ENCODE results near the gene LIME1.

- TF ChIP-seq SPI1 (IDR thresholded peaks at IDR 0.05; ENCODE audit: low read depth, low read length) (no peak), POLR2AphosphoS5 (IDR thresholded peaks at IDR 0.05; ENCODE audit: low read depth, low read length) (no peak), POLR2A (IDR thresholded peaks at IDR 0.05; ENCODE audit: low read depth, low read length) (no peak), POU2F2 (IDR thresholded peaks at IDR 0.05; ENCODE audit: low read depth, low read length) (no peak), TAF1 (IDR thresholded peaks at IDR 0.05; ENCODE audit: low read depth, low read length) (no peak)
These were observed 7.7 kb downstream of the LIME1 start for GRCh38 chr20:63744158-63744557.

All from GM12891 (cell line).